Neural cell (in vitro differentiated cells): ENCODE measurements around the gene NAV1. TPM values are rescaled to one million over a fixed set of nuclear protein-coding genes. Genes with fewer than 3 reads are reported as not detected.

Experiments used
- H2AFZ ChIP-seq: fragments of 200-600, 300-800 bp; sonication (generic), shearing (Covaris generic); 2 replicates; pipeline ENCODE4 v1.6.0; 2014; ENCODE audit warnings: low read depth, mild to moderate bottlenecking, antibody characterized with exemption, low read length, moderate library complexity
- H3F3A ChIP-seq: fragments of 200-600 bp; shearing (Covaris generic); 2 replicates; pipeline ENCODE4 v1.6.1; 2016; ENCODE audit warnings: mild to moderate bottlenecking, moderate library complexity, mixed read lengths, antibody characterized with exemption, low read length; ENCODE audit not compliant: insufficient read depth, poor library complexity, severe bottlenecking
- H3K27ac ChIP-seq: fragments of 200-600, 300-800 bp; sonication (generic), shearing (Covaris generic); 2 replicates; pipeline ENCODE4 v1.5.1; 2014; ENCODE audit warnings: mild to moderate bottlenecking, low read length, moderate library complexity
- H3K27me3 ChIP-seq: fragments of 300-800, 200-600 bp; sonication (generic), shearing (Covaris generic); 2 replicates; pipeline ENCODE4 v1.6.0; 2014; ENCODE audit warnings: mild to moderate bottlenecking, low read depth, low read length, moderate library complexity; ENCODE audit not compliant: insufficient read depth
- H3K36me3 ChIP-seq: fragments of 300-800, 200-600 bp; sonication (generic), shearing (Covaris generic); 2 replicates; pipeline ENCODE4 v1.5.1; 2014; ENCODE audit warnings: mild to moderate bottlenecking, antibody characterized with exemption, low read length, moderate library complexity; ENCODE audit not compliant: insufficient read depth
- H3K4me2 ChIP-seq: fragments of 300-800, 200-600 bp; sonication (generic), shearing (Covaris generic); 2 replicates; pipeline ENCODE4 v1.6.0; 2014; ENCODE audit warnings: mild to moderate bottlenecking, low read length
- H3K4me3 ChIP-seq: fragments of 300-800, 200-600 bp; sonication (generic), shearing (Covaris generic); 2 replicates; pipeline ENCODE4 v1.5.1; 2014; ENCODE audit warnings: mild to moderate bottlenecking, low read length, moderate library complexity
- H3K79me2 ChIP-seq: fragments of 200-600 bp; shearing (Covaris generic); replicated peaks from 2 replicates; pipeline ENCODE4 v1.6.0; 2014; ENCODE audit warnings: mild to moderate bottlenecking, low read length, moderate library complexity; ENCODE audit not compliant: insufficient read depth
- H3K9ac ChIP-seq: fragments of 300-800, 200-600 bp; sonication (generic), shearing (Covaris generic); 2 replicates; pipeline ENCODE4 v1.6.1; 2016; ENCODE audit warnings: mild to moderate bottlenecking, low read length, mixed read lengths
- H3K9me2 ChIP-seq: fragments of 200-600 bp; shearing (Covaris generic); 2 replicates; pipeline ENCODE4 v1.6.1; 2016; ENCODE audit warnings: mild to moderate bottlenecking, low read length, mixed read lengths; ENCODE audit not compliant: insufficient read depth
- H3K9me3 ChIP-seq: fragments of 200-600, 300-800 bp; sonication (generic), shearing (Covaris generic); 2 replicates; pipeline ENCODE4 v1.6.1; 2016; ENCODE audit warnings: mild to moderate bottlenecking, mixed run types, low read length, moderate library complexity, mixed read lengths
- H4K20me1 ChIP-seq: fragments of 200-600 bp; shearing (Covaris generic); 2 replicates; pipeline ENCODE4 v1.6.1; 2016; ENCODE audit warnings: mild to moderate bottlenecking, mixed run types; ENCODE audit not compliant: insufficient read depth
- CTCF ChIP-seq: fragments of 450-650 bp; IDR thresholded peaks from 2 replicates; pipeline ENCODE4 v1.5.1; 2014; ENCODE audit warnings: antibody characterized with exemption, mild to moderate bottlenecking, moderate library complexity; ENCODE audit not compliant: poor library complexity, severe bottlenecking
- EP300 ChIP-seq: fragments of 450-650 bp; conservative IDR thresholded peaks from 2 replicates; pipeline ENCODE4 v1.6.1; 2014; ENCODE audit warnings: antibody characterized with exemption, mild to moderate bottlenecking, moderate library complexity; ENCODE audit not compliant: poor library complexity, severe bottlenecking
- EZH2 ChIP-seq: fragments of 200-600, 300-800 bp; shearing (Covaris generic), sonication (generic); IDR thresholded peaks from 2 replicates; pipeline ENCODE4 v1.6.1; 2014; ENCODE audit warnings: antibody characterized with exemption, low read length, borderline replicate concordance, mild to moderate bottlenecking; ENCODE audit not compliant: insufficient read depth, poor library complexity, severe bottlenecking
- MXI1 ChIP-seq: fragments of 450-650 bp; conservative IDR thresholded peaks from 2 replicates; pipeline ENCODE4 v1.6.1; 2014; ENCODE audit warnings: antibody characterized with exemption, mild to moderate bottlenecking; ENCODE audit not compliant: poor library complexity, severe bottlenecking
- POLR2AphosphoS5 ChIP-seq: IDR thresholded peaks from 2 replicates; pipeline ENCODE4 v1.6.1; 2012
- RAD21 ChIP-seq: fragments of 450-650 bp; conservative IDR thresholded peaks from 2 replicates; pipeline ENCODE4 v1.6.1; 2014; ENCODE audit warnings: antibody characterized with exemption, mild to moderate bottlenecking, moderate library complexity
- REST ChIP-seq: IDR thresholded peaks from 2 replicates; pipeline ENCODE4 v1.6.1; 2012; ENCODE audit warnings: borderline replicate concordance
- SMC3 ChIP-seq: fragments of 450-650 bp; conservative IDR thresholded peaks from 2 replicates; pipeline ENCODE4 v1.6.1; 2014; ENCODE audit warnings: antibody characterized with exemption, mild to moderate bottlenecking, moderate library complexity; ENCODE audit not compliant: poor library complexity
- TAF1 ChIP-seq: IDR thresholded peaks from 2 replicates; pipeline ENCODE4 v1.6.1; 2012; ENCODE audit warnings: low read depth
- polyA plus RNA-seq: library from polyadenylated mRNA; depleted of rRNA; stranded (reverse); fragments of >200 nt; gene quantifications from 2 replicates; pipeline ENCODE4 v1.2.3, GENCODE V29; 2014

The NAV1 gene
- polyA plus RNA-seq, 1 donor from 2014 or later, result 33.2 TPM

GRCh38 chr1:201540846-201541735 lies 2.2 kb downstream of the NAV1 start:
- H3K27me3 ChIP-seq, result peaks cover 38% of the 10 kb centered on the region
- H3K4me2 ChIP-seq, result no peak overlapping the region
- no peak overlapping the region for H3K27ac ChIP-seq
- H2AFZ ChIP-seq, result no peak overlapping the region
- no peaks in the 10 kb centered on the region for H3K9me2 ChIP-seq
- H3F3A ChIP-seq, result no peaks in the 10 kb centered on the region
- no peaks in the 10 kb centered on the region for H3K36me3 ChIP-seq
- no peak overlapping the region for H3K4me3 ChIP-seq
- no peaks in the 10 kb centered on the region for H3K79me2 ChIP-seq
- no peaks in the 10 kb centered on the region for H4K20me1 ChIP-seq
- no peak for TF ChIP-seq TAF1
- no peak for TF ChIP-seq CTCF
- no peak for TF ChIP-seq SMC3
- TF ChIP-seq MXI1, result no peak
- TF ChIP-seq REST, result no peak
- TF ChIP-seq POLR2AphosphoS5, result no peak
- no peak for TF ChIP-seq RAD21
- no peak for TF ChIP-seq EZH2
- no peak for TF ChIP-seq EP300
- H3K9ac ChIP-seq, result no peak overlapping the region
- H3K9me3 ChIP-seq, result no peaks in the 10 kb centered on the region

DNA sequence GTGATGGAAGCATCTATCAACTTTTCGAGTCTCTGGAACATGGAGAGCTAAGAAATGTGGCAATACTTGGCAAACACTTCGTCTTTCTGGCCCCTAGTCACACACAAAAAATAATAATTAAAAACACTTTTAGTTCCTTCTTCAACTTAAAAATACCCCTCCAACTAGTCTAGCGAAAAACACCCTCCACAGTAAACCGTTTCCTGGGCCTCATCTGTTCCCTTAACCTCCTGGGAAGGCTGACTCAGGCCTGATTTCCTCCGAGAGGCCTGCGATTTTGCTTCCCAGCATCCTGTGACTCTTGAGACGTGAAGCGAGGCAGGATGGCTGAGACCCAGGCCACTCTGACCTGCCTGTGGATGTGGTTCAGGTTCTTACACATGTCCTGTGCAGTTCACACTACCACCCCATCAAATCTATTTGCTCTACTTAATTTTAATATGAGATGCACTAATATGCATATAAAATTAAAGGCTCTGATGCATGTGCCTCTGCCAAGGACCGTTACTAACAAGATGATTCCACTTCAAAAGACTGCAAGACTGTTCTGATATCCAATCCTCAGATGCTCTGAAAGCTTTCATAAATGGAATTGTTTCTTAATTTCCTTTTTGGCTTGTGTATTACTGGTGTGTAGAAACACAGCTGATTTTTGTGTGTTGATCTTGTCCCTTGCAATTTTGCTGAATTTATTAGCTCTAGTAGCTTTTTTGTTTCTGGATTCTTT lies 3.5 kb downstream of the NAV1 start:
- no peaks in the 10 kb centered on the region for H3K79me2 ChIP-seq

More for the DNA sequence above, 3.5 kb downstream of the NAV1 start:
- Histone ChIP-seq H3F3A (no peaks in the 10 kb centered on the region), H3K4me2 (no peak overlapping the region), H3K27ac (no peak overlapping the region), H2AFZ (no peak overlapping the region), H3K9me2 (no peaks in the 10 kb centered on the region), H3K4me3 (no peak overlapping the region), H3K9me3 (no peaks in the 10 kb centered on the region), H3K36me3 (no peaks in the 10 kb centered on the region), H4K20me1 (no peaks in the 10 kb centered on the region), H3K27me3 (peaks cover 36% of the 10 kb centered on the region), H3K9ac (no peak overlapping the region)
- TF ChIP-seq MXI1 (no peak), REST (no peak), EZH2 (no peak), TAF1 (no peak), EP300 (no peak), CTCF (no peak), POLR2AphosphoS5 (no peak)
